HepG2 (cell line): ENCODE measurements around the gene MPI. TPM values are rescaled to one million over a fixed set of nuclear protein-coding genes. Genes with fewer than 3 reads are reported as not detected.

Source experiments
- ATAC-seq: fragments of 200-7000 bp; cut with Tn5 transposase; 3 replicates; pipeline ENCODE4 v1.9.1; 2020; ENCODE audit warnings: mild to moderate bottlenecking, moderate library complexity
- BruUV-seq: library from RNA; stranded (reverse); fragments of 400-500 nt; replicated peaks from 2 replicates; lab custom pipeline; 2021; lab: Mats Ljungman, UMichigan
- CTCF ChIA-PET: fragments of 300-600 bp; formaldehyde crosslinking; extraction: SDS; loops from one replicate; lab custom pipeline; 2021; ENCODE audit warnings: low total read pairs, inconsistent platforms, low intra/inter-chr PET ratio; lab: Yijun Ruan, JAX
- POLR2A ChIA-PET: fragments of 350-600 bp; sonication (Branson Sonifier 250); formaldehyde crosslinking; loops from one replicate; lab custom pipeline; 2020; ENCODE audit warnings: antibody characterized with exemption, inconsistent platforms; lab: Yijun Ruan, JAX
- DNase-seq: peaks from one replicate; pipeline ENCODE4 v3.0.0-alpha.2; 2015; ENCODE audit warnings: low spot score
- FAIRE-seq: peaks from 3 replicates; lab custom pipeline; 2011; peaks lifted over from hg19 to GRCh38; lab: Jason Lieb, UNC
- H2AFZ ChIP-seq: one replicate; pipeline ENCODE4 v1.6.1; 2011; ENCODE audit warnings: low read length, inconsistent platforms
- H3K27ac ChIP-seq: fragments of 300-600 bp; 3 replicates; pipeline ENCODE4 v1.8.0; 2011; ENCODE audit warnings: mixed run types, mild to moderate bottlenecking, mixed read lengths, low read length, inconsistent platforms; ENCODE audit not compliant: insufficient read depth; ENCODE audit errors: extremely low read length
- H3K27me3 ChIP-seq, 2 experiments: fragments of 200-600 bp in 1 of 2; 2 replicates in 1 of 2; 3 replicates in 1 of 2; pipeline versions ENCODE4 v1.6.0 to v1.8.0; 2011; ENCODE audit warnings: low read length in 2 of 2, mild to moderate bottlenecking in 2 of 2, moderate library complexity in 2 of 2, inconsistent platforms in 1 of 2; ENCODE audit not compliant: insufficient read depth in 2 of 2, control insufficient read depth in 1 of 2
- H3K36me3 ChIP-seq, 2 experiments: fragments of 200-600 bp in 1 of 2; replicated peaks in 1 of 2; 2 replicates in 1 of 2; 3 replicates in 1 of 2; pipeline versions ENCODE4 v1.5.1 to v1.8.0; 2011; ENCODE audit warnings: low read length in 2 of 2, inconsistent platforms in 1 of 2; ENCODE audit not compliant: insufficient read depth in 2 of 2, control insufficient read depth in 1 of 2
- H3K4me1 ChIP-seq: 2 replicates; pipeline ENCODE4 v1.5.1; 2012; ENCODE audit warnings: low read length, inconsistent platforms; ENCODE audit not compliant: insufficient read depth
- H3K4me2 ChIP-seq: 2 replicates; pipeline ENCODE4 v1.6.0; 2011; ENCODE audit warnings: low read depth, low read length, inconsistent platforms
- H3K4me3 ChIP-seq, 3 experiments: fragments of 200-600 bp in 1 of 3; sonication (generic), shearing (Covaris generic) in 1 of 3; replicated peaks in 1 of 3; 2 replicates each; pipeline ENCODE4 v1.5.1; 2011 to 2016; ENCODE audit warnings: low read length in 3 of 3, inconsistent platforms in 2 of 3, low read depth in 2 of 3, mild to moderate bottlenecking in 2 of 3, control low read depth in 1 of 3, mixed read lengths in 1 of 3; ENCODE audit not compliant: insufficient read depth in 1 of 3
- H3K79me2 ChIP-seq: one replicate; pipeline ENCODE4 v1.6.1; 2011; ENCODE audit warnings: low read length, inconsistent platforms; ENCODE audit not compliant: insufficient read depth
- H3K9ac ChIP-seq: 2 replicates; pipeline ENCODE4 v1.6.0; 2011; ENCODE audit warnings: mild to moderate bottlenecking, low read depth, low read length, inconsistent platforms; ENCODE audit not compliant: insufficient read depth
- H3K9me3 ChIP-seq: 2 replicates; pipeline ENCODE4 v1.5.1; 2012; ENCODE audit warnings: mild to moderate bottlenecking, low read length
- H4K20me1 ChIP-seq: 2 replicates; pipeline ENCODE4 v1.6.0; 2011; ENCODE audit warnings: inconsistent platforms, mild to moderate bottlenecking, low read length, moderate library complexity; ENCODE audit not compliant: insufficient read depth
- AGO2 ChIP-seq: fragments of 200-400 bp; formaldehyde crosslinking; optimal IDR thresholded peaks from 2 replicates; pipeline ENCODE3; 2017; ENCODE audit warnings: mild to moderate bottlenecking, low read depth, low read length, moderate library complexity
- BORCS8-MEF2B ChIP-seq: sonication (generic); formaldehyde crosslinking; IDR thresholded peaks from 2 replicates; pipeline ENCODE4 v1.8.0; 2022; ENCODE audit warnings: mild to moderate bottlenecking, missing genetic modification reagents
- CBX5 ChIP-seq: sonication (generic); formaldehyde crosslinking; IDR thresholded peaks from 2 replicates; pipeline ENCODE4 v1.4.0; 2020; ENCODE audit warnings: missing genetic modification reagents, borderline replicate concordance
- EZH2 ChIP-seq: conservative IDR thresholded peaks from 2 replicates; pipeline ENCODE4 v1.6.1; 2012; ENCODE audit warnings: mild to moderate bottlenecking, low read depth, low read length, moderate library complexity
- GABPA ChIP-seq, 2 experiments: IDR thresholded peaks; 2 replicates each; pipeline ENCODE4 v1.6.1; 2011 to 2016; ENCODE audit warnings: low read depth in 2 of 2, low read length in 1 of 2, missing biosample characterization in 1 of 2, missing genetic modification characterization in 1 of 2
- GPN1 ChIP-seq: sonication (generic); formaldehyde crosslinking; IDR thresholded peaks from 2 replicates; pipeline ENCODE4 v1.5.1; 2020; ENCODE audit warnings: missing genetic modification reagents, borderline replicate concordance
- HNRNPLL ChIP-seq: fragments of 200-400 bp; formaldehyde crosslinking; IDR thresholded peaks from 2 replicates; pipeline ENCODE4 v1.6.1; 2017; ENCODE audit warnings: mild to moderate bottlenecking, low read depth, low read length; ENCODE audit not compliant: poor library complexity, severe bottlenecking
- NRL ChIP-seq: sonication (generic); formaldehyde crosslinking; IDR thresholded peaks from 2 replicates; pipeline ENCODE4 v1.5.0; 2020; ENCODE audit warnings: missing genetic modification reagents, mild to moderate bottlenecking, moderate library complexity, borderline replicate concordance
- PHF5A ChIP-seq: IDR thresholded peaks from one replicate; pipeline ENCODE4 v1.6.1; 2018; ENCODE audit warnings: low read depth, missing genetic modification reagents; ENCODE audit not compliant: unreplicated experiment
- POLR2A ChIP-seq, 2 experiments: IDR thresholded peaks; 2 replicates each; pipeline ENCODE4 v1.6.1; 2011; ENCODE audit warnings: low read depth in 2 of 2, low read length in 2 of 2, mild to moderate bottlenecking in 1 of 2, moderate library complexity in 1 of 2; ENCODE audit not compliant: insufficient read depth in 1 of 2
- POLR2G ChIP-seq: fragments of 200-400 bp; formaldehyde crosslinking; IDR thresholded peaks from 2 replicates; pipeline ENCODE4 v1.6.1; 2018; ENCODE audit warnings: mild to moderate bottlenecking, low read depth, low read length, moderate library complexity
- RAD21 ChIP-seq: fragments of 450-650 bp; formaldehyde crosslinking; IDR thresholded peaks from 2 replicates; pipeline ENCODE4 v1.5.0; 2020; ENCODE audit warnings: mild to moderate bottlenecking
- RBFOX2 ChIP-seq: fragments of 200-400 bp; formaldehyde crosslinking; IDR thresholded peaks from 2 replicates; pipeline ENCODE4 v1.6.1; 2017; ENCODE audit warnings: low read depth, mild to moderate bottlenecking, low read length
- U2AF2 ChIP-seq: fragments of 200-400 bp; formaldehyde crosslinking; IDR thresholded peaks from 2 replicates; pipeline ENCODE4 v1.6.1; 2017; ENCODE audit warnings: low read depth, mild to moderate bottlenecking, low read length
- ZFAT ChIP-seq: sonication (generic); formaldehyde crosslinking; conservative IDR thresholded peaks from 2 replicates; pipeline ENCODE4 v1.8.1; 2023; ENCODE audit warnings: missing genetic modification reagents, inconsistent platforms
- ZKSCAN5 ChIP-seq: sonication (generic); formaldehyde crosslinking; IDR thresholded peaks from 2 replicates; pipeline ENCODE4 v1.5.1; 2020; ENCODE audit warnings: mild to moderate bottlenecking, missing genetic modification reagents
- ZNF124 ChIP-seq: sonication (generic); formaldehyde crosslinking; IDR thresholded peaks from 2 replicates; pipeline ENCODE4 v1.4.0; 2020; ENCODE audit warnings: missing genetic modification reagents
- ZNF879 ChIP-seq: sonication (generic); formaldehyde crosslinking; IDR thresholded peaks from 2 replicates; pipeline ENCODE4 v1.8.1; 2023; ENCODE audit warnings: missing genetic modification reagents
- WGBS: methylation state at CpG from one replicate; pipeline ENCODE4 v1.1.6; 2017; ENCODE audit warnings: low lambda C conversion rate; 5-methylcytosine and 5-hydroxymethylcytosine counted together
- in situ Hi-C: cut with HindIII; loops from 2 replicates; pipeline ENCODE4 v1.10.0; 2017; ENCODE audit warnings: low pct_unique_long_range_greater_than_20kb; ENCODE audit not compliant: extremely low pct_ligation_motif_present
- intact Hi-C: fragments of 100-400 bp; cut with micrococcal nuclease; formaldehyde crosslinking; loops from one replicate; pipeline ENCODE4 v1.10.0; 2022; ENCODE audit not compliant: unreplicated experiment
- polyA plus RNA-seq, 8 experiments: library from polyadenylated mRNA; depleted of rRNA in 3 of 8; stranded (reverse) in 7 of 8; unstranded in 1 of 8; fragments of >200 nt; fragmentation: Illumina TruSeq in 4 of 8; extraction: Trizol in 4 of 8; gene quantifications; 2 replicates each; pipeline versions ENCODE4 v1.2.1 to v1.2.3, GENCODE V29; 2011 to 2016; ENCODE audit warnings: low read depth in 4 of 8, missing spikeins in 1 of 8, mixed read lengths in 1 of 8; ENCODE audit not compliant: insufficient read depth in 1 of 8
- total RNA-seq, 5 experiments: library from RNA; depleted of rRNA; stranded (reverse); fragments of >200 nt; fragmentation: Illumina TruSeq; extraction: Trizol; gene quantifications; 2 replicates each; pipeline ENCODE4 v1.2.3, GENCODE V29; 2016; ENCODE audit warnings: low read depth in 1 of 5
- TF ChIP-seq, protein P1 (sequence below): sonication (generic); formaldehyde crosslinking; IDR thresholded peaks from 2 replicates; pipeline ENCODE4 v1.5.0; 2020; ENCODE audit warnings: missing genetic modification reagents

Gene MPI
- total and polyA plus RNA-seq, 2 of the 13 experiments (the other 11 are each of a cell fraction or from before 2014, with no cell fraction given): 36.9 to 63.5 TPM

- 90% methylated on average over 3 of the region's 6 CpGs for WGBS
- Histone ChIP-seq H3K36me3 (peaks cover 21 to 46% of the 10 kb centered on the region in 2 experiments), H3K4me2 (no peak overlapping the region), H3K4me3 (no peak overlapping the region), H3K79me2 (no peaks in the 10 kb centered on the region), H4K20me1 (no peaks in the 10 kb centered on the region; the same call in 1 of the 2 replicates), H2AFZ (no peak overlapping the region), H3K27ac (no peak overlapping the region), H3K4me1 (peaks cover 10% of the 10 kb centered on the region; the same call in 1 of the 2 replicates), H3K9me3 (no peaks in the 10 kb centered on the region), H3K9ac (no peak overlapping the region), H3K27me3 (no peaks in the 10 kb centered on the region)
- ATAC-seq (peak; percentile 13; the same call in 2 of the 3 replicates), FAIRE-seq (no peak), DNase-seq (no peak)
- ChIA-PET CTCF (no interaction called here), POLR2A (interaction anchor here (0.9 to 2.7 kb wide), 3 partner anchors 9 to 55 kb away, joined by 3 to 28 read pairs (median 10); partner anchors contain the start of gene FAM219B)
- no TSS peak for BruUV-seq
- intact Hi-C loops (no loop called here), in situ Hi-C loops (no loop called here)
- TF ChIP-seq PHF5A (no peak), AGO2 (peak; percentile 60), POLR2G (0 out of 2 replicates have a peak, but pooled peaks have one; percentile 25)
Measured at GRCh38 chr15:74897300-74897701, 7.5 kb downstream of the MPI start.

DNA sequence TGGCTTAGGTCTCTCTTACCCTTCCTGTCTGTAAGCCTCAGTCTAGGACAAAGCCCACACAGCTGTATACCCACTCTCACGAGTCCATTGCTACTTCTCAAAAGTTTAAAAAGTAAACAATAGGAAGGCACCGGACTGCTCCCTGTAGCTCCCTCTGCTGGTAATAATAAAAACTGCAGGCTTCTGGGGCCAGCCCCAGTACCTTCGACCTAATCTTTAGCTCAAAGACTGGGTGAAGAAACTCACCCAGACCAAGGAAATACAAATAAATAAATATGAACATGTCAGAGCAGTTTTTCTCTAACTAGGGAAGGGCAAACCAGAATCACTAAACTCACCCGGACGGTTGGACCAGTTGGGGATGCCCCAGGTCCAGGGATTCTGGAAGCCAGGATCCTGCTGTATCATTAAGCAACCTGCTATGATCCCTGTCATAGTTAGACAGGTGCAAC lies 11.8 kb downstream of the MPI start:
- ChIA-PET POLR2A (interaction anchor here (0.9 to 3.6 kb wide), 12 partner anchors 8 to 130 kb away, joined by 3 to 23 read pairs (median 4); partner anchors contain the start of genes COX5A and MPI), CTCF (interaction anchor here (1.1 to 1.5 kb wide), 3 partner anchors 49 to 87 kb away, joined by 3 to 6 read pairs (median 3); partner anchors contain the start of gene ULK3)
- ATAC-seq (peak; percentile 42), FAIRE-seq (no peak), DNase-seq (peak; percentile 49)
- 27% methylated on average over 5 of the region's 5 CpGs for WGBS
- Histone ChIP-seq H3K9ac (no peak overlapping the region), H3K27ac (no peak overlapping the region), H3K4me1 (peaks cover 23% of the 10 kb centered on the region), H3K79me2 (peaks cover 16% of the 10 kb centered on the region), H3K36me3 (peaks cover 21 to 52% of the 10 kb centered on the region in 2 experiments), H2AFZ (no peak overlapping the region), H3K4me2 (no peak overlapping the region), H3K4me3 (no peak overlapping the region), H3K9me3 (no peaks in the 10 kb centered on the region), H3K27me3 (no peaks in the 10 kb centered on the region; a peak in 1 of 5 replicates), H4K20me1 (no peaks in the 10 kb centered on the region)
- BruUV-seq: no TSS peak
- intact Hi-C loops: no loop called here
- in situ Hi-C loops: no loop called here
- TF ChIP-seq CBX5 (CRISPR knock-in tag): no peak
- peak; percentile 32; the same call in 1 of the 2 replicates for TF ChIP-seq RAD21 (CRISPR knock-in tag)
- TF ChIP-seq RBFOX2: no peak
- no peak for TF ChIP-seq HNRNPLL
- no peak for TF ChIP-seq GABPA (IDR thresholded peaks at IDR 0.05; ENCODE audit: low read depth, low read length)
- TF ChIP-seq GABPA (CRISPR knock-in tag; IDR thresholded peaks at IDR 0.05; ENCODE audit: low read depth): no peak
- TF ChIP-seq POLR2A (IDR thresholded peaks at IDR 0.05; ENCODE audit: insufficient read depth in 1 of 2, low read depth in 2 of 2, low read length in 2 of 2): 0 out of 4 replicates have a peak, but pooled peaks have one; percentile 5 to 32
- no peak for TF ChIP-seq NRL (CRISPR knock-in tag)
- TF ChIP-seq, protein P1, sequence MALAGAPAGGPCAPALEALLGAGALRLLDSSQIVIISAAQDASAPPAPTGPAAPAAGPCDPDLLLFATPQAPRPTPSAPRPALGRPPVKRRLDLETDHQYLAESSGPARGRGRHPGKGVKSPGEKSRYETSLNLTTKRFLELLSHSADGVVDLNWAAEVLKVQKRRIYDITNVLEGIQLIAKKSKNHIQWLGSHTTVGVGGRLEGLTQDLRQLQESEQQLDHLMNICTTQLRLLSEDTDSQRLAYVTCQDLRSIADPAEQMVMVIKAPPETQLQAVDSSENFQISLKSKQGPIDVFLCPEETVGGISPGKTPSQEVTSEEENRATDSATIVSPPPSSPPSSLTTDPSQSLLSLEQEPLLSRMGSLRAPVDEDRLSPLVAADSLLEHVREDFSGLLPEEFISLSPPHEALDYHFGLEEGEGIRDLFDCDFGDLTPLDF (CRISPR knock-in tag): no peak
- no peak for TF ChIP-seq U2AF2
- TF ChIP-seq ZFAT (CRISPR knock-in tag): no peak
- no peak for TF ChIP-seq GPN1
- TF ChIP-seq ZNF124 (CRISPR knock-in tag): peak; percentile 43; the same call in 1 of the 2 replicates
- TF ChIP-seq ZKSCAN5 (CRISPR knock-in tag): no peak
- TF ChIP-seq EZH2: no peak
- no peak for TF ChIP-seq ZNF879 (CRISPR knock-in tag)
- no peak for TF ChIP-seq BORCS8-MEF2B (CRISPR knock-in tag)
